Epidermal melanocyte (primary cell): ENCODE results near the gene TMEM52B.
"Not testable (repeated sequence)": the region's sequence is repeated elsewhere in the genome, so short reads cannot be mapped to it uniquely, and the experiment has no call there.

ENCODE experiments used
- DNase-seq: peaks from one replicate; pipeline ENCODE4 v3.0.0; 2011; ENCODE audit warnings: low spot score; ENCODE audit not compliant: insufficient read length

Gene TMEM52B

DNA sequence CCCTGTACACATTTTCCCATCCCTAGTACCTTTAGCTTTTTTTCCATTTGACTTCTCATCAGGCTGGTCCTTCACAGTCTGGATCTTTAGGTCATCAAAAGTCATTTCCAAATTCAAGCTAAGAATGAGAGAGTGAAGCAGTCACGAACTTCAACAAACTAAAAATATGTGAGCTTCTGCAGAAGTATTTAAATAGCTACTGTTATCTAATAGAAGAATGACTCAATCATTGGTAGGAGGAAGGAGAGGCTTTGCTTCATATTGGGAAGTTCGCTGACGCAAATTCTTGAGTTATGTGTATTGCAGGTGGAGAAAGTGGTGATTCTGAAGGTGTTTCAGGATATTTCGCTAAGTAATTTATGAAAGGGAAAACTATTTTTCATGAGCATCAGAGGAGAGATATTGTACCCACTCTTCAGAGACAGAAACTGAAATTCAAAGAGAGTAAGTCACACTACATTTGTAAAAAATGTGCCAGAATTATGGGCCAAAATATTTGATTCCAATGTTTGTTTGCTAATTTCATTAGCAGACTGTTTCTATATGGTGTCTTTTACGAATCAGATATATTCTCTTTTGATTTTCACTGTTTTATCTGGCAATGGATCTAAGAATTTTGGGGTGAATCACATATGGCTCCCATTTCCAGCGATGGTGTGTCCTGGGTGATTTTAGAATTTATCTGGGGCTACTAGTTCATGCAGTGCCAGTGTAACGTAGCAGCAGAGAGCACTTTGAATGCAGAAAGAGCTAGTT is 6.7 kb upstream of the TMEM52B start, which contains the start of gene OLR1:
Gene OLR1, minus strand, starts transcription at position 160 of the 756 bp plus-strand sequence. Its CDS starts 55 bp downstream, at position 105.
- DNase-seq = no peak

DNA sequence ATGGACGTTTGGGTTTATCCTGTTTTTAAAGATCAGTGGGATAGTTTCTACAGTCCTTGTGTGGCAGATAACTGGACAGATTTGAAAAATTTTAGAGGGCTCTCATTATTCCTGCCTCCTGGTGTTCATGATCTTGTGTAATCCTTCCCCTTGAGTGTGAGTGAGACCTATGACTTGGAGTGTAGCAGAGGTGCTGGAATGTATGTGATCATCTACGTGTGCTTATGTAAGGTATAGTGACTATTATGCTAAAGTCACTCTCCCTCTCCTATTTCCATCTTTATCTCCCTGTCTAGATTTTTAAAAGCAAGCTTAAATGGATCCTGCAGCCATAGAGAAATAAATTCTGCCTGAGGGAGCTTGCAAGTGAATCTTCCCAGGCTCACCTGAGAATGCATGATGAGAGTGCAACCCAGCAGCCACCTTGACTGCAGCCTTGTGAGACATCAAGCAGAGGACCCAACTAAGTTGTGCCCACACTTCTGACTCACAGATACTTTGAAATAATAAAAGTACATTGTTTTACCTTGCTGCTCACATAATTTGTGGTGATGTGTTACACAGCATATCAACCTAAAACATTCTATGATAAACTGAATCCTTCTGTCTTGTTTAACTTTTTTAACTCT is 3.7 kb upstream of the TMEM52B start:
- DNase-seq = no peak

DNA sequence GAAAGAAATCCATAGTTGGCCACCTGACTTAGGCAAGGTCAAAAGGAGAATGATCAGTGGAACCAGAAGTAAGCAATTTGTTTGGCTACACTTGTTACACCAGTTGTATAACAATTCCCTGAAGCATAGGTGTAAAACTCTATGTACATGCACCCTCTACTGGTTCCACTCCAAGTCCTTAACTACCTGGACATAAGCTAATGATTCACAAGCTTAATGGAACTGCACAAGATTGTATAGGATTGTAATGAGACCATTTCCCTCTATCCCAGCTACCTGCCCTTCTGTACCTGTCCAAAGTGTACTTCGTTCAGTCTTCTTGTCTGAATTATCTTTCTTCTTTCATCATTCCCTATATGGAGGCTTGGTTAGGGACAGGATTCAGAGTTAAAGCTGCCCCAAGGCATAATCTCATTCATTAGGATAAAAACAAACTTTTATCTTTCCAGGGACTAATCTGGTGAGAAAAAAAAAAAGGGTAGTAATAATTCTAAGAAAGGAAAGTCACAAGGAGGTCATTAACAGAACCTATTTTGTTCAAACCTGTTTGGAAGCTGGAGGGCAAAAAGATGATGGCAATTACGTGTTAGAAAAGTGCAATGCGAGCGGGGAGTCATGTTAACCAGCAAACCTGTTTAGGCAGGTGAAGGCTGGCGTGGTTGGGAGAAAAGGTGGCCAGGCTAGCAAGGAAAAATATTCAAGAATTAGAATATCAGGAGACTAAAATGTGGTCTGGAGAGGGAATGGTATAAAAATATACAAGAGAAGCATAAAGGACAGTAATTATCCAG is 2.8 kb upstream of the TMEM52B start:
- no peak for DNase-seq

DNA sequence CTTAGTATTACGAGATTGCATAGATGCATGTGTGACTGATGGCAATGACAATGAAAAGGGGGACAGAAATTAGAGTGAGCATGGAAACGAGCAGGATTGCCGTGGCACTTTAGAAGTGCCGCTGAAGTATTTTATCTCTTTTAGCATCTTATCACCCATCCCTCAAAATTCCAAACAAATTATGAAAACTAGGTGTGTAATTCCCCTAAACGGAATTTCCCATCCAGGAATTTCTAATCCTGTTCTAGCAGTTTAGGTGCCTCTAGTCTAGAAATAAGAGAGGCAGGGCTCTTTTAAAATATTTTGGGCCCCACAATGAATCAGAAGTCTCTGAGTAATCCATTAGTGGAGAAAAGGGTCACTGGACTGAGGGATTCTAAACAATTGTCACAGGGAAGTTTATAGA is 947 bp downstream of the TMEM52B start:
- no peak for DNase-seq

DNA sequence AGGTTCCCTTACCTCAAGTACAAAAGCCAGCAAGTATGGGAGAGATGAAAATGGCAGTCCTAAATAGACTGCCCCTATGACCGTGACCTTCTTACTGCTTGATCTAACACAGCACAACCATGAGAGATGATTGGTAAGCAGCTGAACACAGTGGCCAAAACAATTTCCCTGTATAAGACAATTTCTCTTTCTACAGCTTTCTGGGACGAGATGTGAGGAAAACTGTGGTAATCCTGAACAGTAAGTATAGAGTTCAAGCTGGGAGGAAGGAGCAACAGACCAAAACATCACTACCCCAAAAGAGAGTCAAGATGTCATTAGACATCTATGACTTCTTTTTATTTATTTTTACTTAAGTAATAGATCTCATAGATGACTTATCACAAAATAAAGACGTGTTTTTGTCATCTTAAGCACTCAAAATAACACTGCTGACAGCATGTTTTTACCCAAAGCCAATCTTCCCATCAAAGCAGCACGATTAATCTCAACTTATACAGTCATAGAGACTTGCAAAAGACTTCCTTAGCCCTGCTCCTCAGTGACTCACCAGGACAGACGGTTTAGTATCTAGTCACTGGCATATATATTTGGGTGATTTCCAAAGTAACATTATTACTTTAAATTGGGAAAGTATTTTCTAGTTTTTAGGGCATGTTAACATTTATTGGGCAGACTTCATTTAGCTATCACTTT is 3.7 kb downstream of the TMEM52B start:
- no peak for DNase-seq

DNA sequence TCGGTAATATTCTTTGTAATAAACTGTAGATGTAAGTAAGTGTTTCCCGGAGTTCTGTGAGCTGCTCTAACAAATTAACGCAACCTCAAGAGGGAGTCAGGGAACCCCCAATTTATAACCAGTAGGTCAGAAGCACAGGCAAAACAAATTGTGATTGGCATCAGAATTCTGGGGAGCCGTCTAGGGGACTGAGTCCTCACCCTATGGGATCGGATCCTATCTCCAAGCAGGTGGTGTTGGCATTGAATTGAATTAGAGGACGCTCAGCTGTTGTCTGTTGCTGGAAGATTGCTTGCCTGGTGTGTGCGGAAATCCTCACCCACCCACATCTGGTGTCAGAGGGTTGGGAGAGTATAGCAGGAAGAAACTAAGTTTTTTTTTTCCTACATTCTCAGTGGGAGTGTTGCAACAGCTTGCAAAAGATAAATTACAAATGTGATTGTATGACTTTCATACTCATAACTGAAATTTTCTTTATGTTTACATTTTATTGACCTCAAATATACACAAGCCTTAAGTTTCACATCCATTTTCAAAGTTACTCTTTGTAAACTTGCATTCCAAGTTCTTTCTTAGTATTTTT is 5.5 kb downstream of the TMEM52B start:
- peak; percentile 23 for DNase-seq

DNA sequence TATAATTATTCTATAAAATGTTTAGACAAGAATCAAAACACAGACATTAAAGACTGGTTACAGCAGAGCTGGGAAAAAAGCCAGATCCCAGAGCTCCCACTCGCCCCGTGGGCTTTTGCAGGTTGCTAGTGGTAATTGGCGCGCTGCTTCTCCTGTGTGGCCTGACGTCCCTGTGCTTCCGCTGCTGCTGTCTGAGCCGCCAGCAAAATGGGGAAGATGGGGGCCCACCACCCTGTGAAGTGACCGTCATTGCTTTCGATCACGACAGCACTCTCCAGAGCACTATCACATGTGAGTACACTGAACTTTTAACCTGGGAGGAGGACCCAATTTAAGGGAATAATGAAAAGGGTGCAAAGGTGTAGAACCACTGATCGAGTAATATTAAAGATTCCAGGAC is 7.5 kb downstream of the TMEM52B start:
- no peak for DNase-seq

DNA sequence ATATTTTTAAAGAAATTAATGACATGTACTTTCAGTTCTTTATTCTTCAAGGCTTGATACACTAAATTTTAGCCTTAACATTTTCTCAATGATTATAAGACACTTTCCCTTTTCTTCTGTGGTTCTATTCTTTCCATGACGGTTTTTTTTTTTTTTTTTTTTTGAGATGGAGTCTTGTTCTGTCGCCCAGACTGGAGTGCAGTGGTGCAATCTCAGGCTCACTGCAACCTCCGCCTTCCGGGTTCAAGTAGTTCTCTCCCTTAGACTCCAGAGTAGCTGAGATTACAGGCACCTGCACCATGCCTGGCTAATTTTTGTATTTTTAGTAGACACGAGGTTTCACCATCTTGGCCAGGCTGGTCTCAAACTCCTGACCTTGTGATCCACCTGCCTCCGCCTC is 8.1 kb downstream of the TMEM52B start:
- DNase-seq = not testable (repeated sequence)

DNA sequence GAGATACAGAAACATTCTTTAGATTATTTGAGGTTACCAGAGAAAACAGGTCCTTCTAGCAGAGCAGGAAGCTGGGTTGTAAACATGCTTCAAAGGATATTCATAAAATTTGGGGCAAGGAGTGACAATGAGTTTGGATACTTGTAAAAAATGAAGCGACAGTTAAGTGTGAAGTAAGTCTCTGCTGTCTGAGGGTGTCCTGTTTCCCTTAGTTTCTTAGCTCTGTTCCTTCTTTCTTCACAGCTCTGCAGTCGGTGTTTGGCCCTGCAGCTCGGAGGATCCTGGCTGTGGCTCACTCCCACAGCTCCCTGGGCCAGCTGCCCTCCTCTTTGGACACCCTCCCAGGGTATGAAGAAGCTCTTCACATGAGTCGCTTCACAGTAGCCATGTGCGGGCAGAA is 10.8 kb downstream of the TMEM52B start:
- DNase-seq = no peak

DNA sequence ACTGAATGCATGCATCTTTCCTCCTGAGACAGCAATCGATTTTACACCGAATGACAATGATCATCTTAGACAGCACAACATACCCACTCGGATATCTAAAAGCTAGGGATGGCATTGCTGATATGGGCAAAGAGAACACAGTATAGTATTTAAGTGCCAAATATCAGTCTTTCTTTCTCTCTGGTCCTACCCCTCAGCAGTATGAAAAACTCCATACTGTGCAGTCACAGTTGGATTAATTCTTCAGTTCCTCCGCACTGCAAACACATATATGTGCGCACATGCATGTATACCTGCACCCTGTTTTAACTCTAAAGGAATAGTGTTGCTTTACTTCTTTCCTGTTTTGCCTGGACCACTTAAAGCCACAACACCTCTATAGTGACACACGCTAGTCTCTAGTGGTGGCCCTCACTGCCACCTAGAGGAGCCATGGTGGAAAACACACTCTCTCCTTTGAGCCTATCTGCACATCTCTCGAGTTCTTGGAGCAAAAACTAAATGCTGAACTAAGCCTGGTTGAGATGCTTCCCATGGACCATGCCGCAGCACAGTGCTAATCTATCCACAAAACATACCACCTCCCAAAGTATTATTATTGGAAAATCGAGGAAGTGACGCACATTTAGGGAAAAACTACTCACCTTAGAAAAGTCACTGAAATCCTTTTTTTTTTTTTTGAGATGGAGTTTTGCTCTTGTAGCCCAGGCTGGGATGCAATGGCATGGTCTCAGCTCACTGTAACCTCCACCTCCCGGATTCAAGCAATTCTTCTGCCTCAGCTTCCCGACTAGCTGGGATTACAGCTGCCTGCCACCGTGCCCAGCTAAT is 11.9 kb downstream of the TMEM52B start:
- DNase-seq = peak; percentile 75

DNA sequence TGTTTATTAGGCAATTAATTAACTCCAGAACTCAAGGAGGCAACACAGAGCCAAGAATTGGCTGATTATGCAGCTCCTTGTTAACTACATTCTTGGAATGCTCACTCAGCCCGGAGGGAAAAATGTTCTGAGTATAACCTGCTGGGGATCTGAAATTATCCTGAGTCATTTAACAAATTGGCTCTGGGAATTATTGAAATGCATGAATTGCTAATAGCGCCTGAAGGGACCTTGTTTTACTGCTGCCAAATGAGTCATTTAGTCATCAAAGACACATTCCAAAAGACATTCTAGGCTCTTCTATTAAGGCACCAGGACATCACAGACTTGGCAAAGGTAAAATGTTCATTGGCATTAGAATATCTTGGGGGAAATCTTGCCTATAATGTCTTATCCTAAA is 13.0 kb downstream of the TMEM52B start:
- peak; percentile 46 for DNase-seq

DNA sequence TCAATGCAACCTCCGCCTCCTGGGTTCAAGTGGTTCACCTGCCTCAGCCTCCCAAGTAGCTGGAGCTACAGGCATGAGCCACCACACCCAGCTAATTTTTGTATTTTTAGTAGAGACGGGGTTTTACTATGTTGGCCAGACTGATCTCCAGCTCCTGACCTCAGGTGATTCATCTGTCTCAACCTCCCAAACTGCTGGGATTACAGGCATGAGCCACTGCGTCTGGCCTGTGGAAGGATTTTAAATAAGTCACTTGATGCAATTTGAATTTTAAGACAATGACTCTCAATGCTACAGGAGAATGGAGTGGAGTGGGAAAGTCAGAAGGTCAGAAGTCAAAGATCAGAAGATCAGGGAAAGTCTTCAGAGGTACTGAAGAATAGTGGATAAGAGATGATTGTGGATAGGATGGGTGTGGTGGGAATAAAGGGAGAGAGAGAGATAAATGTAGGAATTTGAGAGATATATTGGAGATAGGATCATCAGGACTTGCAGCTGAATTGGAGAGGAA is 15.4 kb downstream of the TMEM52B start:
- no peak for DNase-seq

DNA sequence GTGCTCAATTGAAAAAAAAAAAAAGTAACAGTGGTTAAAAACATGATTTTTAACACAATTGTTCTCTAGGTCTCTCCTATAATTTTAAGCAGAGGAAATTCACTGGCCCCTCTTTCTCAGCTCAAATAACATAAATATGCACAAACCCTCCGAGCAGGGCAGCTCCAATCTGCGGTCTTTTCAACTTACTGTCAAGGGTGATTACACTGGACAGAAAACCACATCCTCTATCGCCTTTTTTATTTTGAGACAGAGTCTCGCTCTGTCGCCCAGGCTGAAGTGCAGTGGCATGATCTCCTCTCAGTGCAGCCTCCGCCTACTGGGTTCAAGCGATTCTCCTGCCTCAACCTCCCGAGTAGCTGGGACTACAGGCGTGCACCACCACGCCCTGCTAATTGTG is 17.4 kb downstream of the TMEM52B start:
- no peak for DNase-seq

DNA sequence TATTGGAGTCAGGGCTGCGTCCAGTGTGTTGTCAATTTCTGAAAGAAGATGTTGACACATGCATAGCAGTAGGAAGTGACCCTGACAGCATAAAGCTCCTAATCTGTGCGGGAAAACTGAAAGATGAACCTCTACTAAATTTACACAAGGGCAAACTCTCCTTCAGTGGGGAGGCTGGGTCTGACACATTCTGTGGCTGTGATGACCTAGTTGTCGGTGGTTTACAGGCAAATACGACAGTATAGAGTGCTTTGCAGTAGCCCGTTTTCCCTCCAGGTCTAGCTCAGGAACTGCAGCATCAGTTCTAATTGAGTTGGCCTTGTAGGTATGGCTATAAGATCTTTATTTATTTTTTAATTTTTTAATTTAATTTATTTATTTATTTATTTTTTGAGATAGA is 19.0 kb downstream of the TMEM52B start:
- DNase-seq = no peak

DNA sequence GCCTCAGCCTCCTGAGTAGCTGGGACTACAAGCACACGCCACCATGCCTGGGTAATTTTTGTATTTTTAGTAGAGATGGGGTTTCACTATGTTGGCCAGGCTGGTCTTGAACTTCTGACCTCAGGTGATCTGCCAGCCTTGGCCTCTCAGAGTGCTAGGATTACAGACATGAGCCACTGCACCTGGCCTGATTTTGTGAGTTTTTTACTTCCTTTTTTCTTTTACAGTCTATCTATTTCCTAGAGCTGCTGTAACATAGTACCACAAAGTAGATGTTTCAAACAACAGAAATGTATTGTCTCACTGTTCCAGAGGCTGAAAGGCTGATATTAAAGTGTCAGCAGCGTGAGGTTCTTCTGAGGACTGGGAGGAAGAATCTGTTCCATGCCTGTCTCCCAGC is 25.7 kb downstream of the TMEM52B start:
- DNase-seq = not testable (repeated sequence)

DNA sequence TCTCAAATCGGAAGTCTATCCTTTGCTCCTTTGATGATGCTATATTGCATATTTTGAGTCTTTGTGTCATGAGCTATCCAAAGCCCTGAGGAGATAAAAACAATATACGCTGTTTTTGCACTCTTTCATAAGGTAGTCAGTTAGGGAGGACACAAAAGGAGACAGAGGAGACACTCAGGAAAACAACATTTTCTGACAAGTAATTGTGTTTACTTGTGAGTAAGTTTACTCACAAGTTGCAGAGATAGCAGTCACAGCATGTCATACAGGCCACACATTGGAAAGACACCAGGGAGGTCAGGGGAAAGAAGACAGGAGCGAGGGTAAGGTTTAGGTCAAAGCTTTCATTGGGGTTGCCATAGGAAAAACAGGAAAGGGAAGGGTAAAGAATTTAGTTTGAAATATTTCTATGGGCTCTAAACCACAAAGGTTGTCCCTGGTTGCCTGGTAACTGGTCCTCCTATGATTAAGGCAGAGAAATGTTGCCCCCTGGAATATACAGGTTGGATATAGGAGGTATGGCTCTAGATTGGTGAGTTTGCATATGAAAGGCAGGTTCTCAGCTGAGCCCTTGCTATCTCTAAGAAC is 26.5 kb downstream of the TMEM52B start:
- DNase-seq = no peak

DNA sequence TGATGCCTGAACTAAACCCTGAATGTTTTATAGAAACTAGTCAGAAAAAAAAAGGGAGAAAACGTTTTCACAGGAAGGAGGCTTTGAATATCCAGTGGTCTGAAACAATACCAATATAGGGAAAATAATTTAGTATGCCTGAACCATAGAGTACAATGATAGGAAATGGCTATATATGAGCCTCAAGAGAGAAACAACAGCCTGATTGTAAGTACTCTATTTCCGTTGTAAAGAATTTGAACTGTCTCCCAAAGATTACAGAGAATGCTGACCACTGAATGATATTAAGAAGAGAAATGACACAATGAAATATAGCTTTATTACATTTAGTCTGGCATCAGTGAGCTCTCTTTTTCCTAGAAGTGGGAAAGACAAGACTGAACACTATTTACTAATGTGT is 28.3 kb downstream of the TMEM52B start:
- peak; percentile 28 for DNase-seq

DNA sequence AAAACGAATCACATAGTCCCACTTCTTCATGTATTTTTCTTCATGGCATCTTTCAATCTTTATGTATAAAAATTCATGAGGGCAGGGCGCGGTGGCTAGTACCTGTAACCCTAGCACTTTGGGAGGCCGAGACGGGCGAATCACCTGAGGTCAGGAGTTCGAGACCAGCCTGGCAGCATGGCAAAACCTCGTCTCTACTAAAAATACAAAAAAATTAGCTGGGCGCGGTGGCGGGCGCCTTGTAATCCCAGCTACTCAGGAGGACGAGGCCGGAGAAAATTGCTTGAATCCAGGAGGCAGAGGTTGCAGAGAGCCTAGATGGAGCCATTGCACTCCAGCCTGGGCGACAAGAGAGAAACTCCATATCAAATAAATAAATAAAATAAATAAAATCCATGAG is 31.4 kb downstream of the TMEM52B start:
- DNase-seq = no peak

DNA sequence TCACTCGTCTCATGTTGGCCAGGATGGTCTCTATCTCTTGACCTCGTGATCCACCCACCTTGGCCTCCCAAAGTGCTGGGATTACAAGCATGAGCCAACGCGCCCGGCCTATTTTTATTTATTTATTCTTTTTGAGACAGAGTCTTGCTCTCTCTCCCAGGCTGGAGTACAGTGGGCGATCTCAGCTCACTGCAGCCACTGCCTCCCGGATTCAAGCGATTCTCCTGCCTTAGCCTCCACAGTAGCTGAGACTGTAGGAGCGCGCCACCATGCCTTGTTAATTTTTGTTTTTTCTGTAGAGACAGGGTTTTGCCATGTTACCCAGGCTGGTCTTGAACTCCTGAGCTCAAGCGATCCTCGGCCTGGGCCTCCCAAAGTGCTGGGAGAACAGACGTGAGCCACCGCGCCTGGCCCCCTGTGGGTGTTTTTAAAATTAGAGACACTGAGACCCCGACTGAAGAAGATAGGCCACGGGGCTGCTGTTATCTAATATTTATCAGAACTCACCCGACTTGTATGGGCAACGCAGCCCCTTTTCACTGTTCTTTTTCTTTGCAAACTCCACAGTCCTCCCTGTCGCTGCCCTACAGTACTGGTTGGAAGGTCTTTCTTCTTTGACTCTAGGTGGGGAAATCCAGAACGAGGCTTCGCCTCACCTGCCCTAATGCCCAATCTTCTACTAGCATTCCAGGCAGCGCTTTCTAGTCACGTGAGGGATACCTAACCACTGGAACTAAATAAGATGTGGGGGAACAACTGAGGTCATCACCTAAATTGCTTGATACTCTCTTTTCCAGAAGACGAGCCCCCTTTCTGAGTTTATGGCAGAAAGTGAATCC is 32.5 kb downstream of the TMEM52B start:
- DNase-seq = no peak
